ENCODE results near the gene REPIN1. TPM values are rescaled to one million over a fixed set of nuclear protein-coding genes. Genes with fewer than 3 reads are reported as not detected.
A peak's percentile ranks its signal among the peaks of the same experiment; 100 is the strongest.

REPIN1 gene
- total RNA-seq, 1 donor from 2014 or later: 86.0 TPM

DNA sequence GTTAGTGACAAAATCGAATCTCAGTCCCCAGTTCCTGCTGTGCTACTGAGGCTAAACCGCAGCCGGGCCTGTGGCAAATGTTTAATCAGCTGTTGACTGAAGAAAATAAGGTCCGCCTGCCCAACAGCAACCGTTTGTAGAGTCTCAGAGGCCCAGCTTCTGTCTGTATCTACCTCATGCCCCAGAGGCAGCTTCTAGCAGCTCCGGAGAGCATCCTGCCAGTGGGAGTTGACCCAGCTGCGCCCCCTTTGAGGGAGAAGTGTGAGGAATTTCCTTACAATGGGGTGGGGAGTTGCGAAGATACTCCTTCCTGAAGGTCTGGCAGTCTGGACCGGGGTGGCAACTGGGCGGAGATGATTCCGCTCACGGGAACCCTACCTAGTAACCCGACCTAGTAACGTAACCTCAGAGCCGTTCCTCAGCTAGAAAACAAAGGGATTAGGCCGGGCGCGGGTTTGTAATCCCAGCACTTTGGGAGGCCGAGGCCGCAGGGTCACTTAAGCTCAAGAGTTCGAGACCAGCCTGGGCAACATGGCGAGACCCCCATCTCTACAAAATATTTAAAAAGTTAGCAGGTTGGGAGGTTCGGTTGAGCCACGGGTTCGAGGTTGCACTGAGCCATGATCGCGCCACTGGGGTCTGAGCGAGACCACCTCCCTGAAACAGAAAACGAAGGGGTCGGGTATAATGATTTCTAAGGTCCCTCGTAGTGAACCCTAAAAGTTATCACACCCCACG is 9.7 kb downstream of the REPIN1 start:
- DNase-seq (no peak), ATAC-seq (peak; percentile 34 to 49)
- Histone ChIP-seq H3K9me3 (no peaks in the 10 kb centered on the region), H3K27me3 (ENCODE audit: low read depth) (no peaks in the 10 kb centered on the region), H3K4me3 (peak overlapping the region; percentile 96), H3K27ac (peak overlapping the region; percentile 91), H3K36me3 (peaks cover 14% of the 10 kb centered on the region), H3K4me1 (peaks cover 34% of the 10 kb centered on the region)
- TF ChIP-seq, protein P1, sequence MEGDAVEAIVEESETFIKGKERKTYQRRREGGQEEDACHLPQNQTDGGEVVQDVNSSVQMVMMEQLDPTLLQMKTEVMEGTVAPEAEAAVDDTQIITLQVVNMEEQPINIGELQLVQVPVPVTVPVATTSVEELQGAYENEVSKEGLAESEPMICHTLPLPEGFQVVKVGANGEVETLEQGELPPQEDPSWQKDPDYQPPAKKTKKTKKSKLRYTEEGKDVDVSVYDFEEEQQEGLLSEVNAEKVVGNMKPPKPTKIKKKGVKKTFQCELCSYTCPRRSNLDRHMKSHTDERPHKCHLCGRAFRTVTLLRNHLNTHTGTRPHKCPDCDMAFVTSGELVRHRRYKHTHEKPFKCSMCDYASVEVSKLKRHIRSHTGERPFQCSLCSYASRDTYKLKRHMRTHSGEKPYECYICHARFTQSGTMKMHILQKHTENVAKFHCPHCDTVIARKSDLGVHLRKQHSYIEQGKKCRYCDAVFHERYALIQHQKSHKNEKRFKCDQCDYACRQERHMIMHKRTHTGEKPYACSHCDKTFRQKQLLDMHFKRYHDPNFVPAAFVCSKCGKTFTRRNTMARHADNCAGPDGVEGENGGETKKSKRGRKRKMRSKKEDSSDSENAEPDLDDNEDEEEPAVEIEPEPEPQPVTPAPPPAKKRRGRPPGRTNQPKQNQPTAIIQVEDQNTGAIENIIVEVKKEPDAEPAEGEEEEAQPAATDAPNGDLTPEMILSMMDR (IDR thresholded peaks at IDR 0.05): peak; percentile 18
- intact Hi-C loops (cut with DNase I): no loop called here

DNA sequence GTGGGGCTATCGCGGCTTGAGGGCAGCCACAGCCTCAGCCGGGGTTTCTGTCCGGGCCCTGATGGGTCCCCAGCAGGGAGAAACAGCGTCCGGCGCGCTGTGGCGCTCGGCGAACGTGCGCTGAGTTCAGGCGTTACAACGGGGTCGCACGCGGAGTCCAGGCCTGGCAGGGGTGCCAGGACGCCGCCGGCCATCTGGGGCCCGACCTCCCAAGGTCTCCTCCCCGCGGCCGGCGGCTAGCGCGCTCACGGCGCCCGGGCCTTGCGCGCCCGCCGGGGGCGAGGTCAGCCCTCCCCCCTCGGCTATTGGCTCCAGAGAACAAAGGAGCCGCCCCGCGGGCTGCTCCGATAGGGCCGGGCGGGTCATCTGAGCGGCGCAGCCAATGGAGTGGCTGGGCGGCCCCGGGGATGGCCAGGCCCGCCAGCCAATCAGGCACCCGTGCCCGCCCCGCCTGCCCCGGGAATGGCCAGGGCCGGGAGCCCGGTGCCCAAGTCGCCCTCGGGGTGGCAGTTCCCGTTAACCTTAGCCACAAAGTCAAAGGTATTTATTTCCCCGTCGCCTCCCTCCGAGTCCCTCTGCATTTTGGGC is 10.3 kb downstream of the REPIN1 start, which contains the start of gene ZNF775:
Gene ZNF775, plus strand, starts transcription at position 478 of the 588 bp plus-strand sequence. CDS start 9,141 bp downstream, outside the sequence.
- ATAC-seq: peak; percentile 98 to 99
- intact Hi-C loops (cut with DNase I): no loop called here

DNA sequence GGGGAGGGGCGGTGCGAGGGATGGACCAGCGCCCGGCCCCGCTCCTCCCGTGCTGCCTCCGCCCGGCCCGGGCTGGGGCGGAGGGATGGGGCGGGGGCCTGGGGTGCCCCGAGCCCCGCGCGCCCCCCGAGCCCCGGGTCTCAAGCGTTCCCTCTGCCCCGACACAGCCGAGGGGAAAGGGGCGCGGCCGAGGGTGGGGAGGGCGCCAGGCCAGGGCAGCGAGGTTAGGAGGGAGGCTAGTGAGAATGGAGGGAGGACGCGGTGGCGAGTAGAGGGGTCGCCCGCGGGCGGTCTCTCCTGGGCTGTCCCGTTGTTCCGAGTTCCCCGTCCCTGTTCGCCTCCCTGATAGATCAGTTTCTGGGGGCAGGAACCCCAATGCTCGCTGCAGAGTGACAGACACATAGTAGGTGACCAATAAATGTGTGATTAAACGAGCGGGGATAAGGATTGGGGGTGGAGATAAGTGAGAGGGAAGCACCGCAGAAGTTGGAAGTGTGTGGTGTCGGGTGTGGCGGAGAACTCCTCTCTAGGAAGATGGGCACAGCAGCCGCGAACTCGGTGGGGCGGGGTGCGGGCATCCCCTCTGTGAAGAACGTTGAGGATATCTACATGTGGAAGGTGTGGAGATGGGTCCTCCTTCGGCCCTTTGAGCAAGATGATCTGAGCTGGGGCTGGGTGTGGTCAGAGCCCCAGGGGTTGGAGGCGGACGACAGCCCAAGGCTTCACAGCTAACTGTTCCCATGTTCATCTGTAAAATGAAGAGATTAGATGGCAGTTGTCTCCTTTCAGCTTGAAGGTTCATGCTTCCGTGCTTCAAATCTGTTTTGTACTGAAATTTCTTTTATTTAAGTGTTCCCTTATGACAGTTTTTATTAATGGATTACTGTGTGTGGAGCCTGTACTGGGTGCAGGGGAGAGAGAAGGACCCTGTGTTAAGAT is 11.1 kb downstream of the REPIN1 start:
- peak overlapping the region; percentile 96 for H3K4me3 ChIP-seq
- TF ChIP-seq, protein P1 (IDR thresholded peaks at IDR 0.05): no peak
- peak overlapping the region; percentile 91 for H3K27ac ChIP-seq
- intact Hi-C loops (cut with DNase I): no loop called here
- peaks cover 28% of the 10 kb centered on the region for H3K4me1 ChIP-seq
- DNase-seq (no peak), ATAC-seq (peak in 1 of 2 donors; percentile 1)
- H3K27me3 ChIP-seq (ENCODE audit: low read depth): no peaks in the 10 kb centered on the region
- H3K36me3 ChIP-seq: peaks cover under 1% of the 10 kb centered on the region
- no peaks in the 10 kb centered on the region for H3K9me3 ChIP-seq

More for the DNA sequence above, 10.3 kb downstream of the REPIN1 start, which contains the start of gene ZNF775:
- peak; percentile 98 for DNase-seq
- TF ChIP-seq, protein P1 (IDR thresholded peaks at IDR 0.05): no peak
- Histone ChIP-seq H3K27me3 (ENCODE audit: low read depth) (no peaks in the 10 kb centered on the region), H3K4me1 (peaks cover 28% of the 10 kb centered on the region), H3K36me3 (peaks cover 8% of the 10 kb centered on the region), H3K27ac (peak within 1 kb of the TSS; percentile 91), H3K9me3 (no peaks in the 10 kb centered on the region), H3K4me3 (peak within 1 kb of the TSS; percentile 96)

DNA sequence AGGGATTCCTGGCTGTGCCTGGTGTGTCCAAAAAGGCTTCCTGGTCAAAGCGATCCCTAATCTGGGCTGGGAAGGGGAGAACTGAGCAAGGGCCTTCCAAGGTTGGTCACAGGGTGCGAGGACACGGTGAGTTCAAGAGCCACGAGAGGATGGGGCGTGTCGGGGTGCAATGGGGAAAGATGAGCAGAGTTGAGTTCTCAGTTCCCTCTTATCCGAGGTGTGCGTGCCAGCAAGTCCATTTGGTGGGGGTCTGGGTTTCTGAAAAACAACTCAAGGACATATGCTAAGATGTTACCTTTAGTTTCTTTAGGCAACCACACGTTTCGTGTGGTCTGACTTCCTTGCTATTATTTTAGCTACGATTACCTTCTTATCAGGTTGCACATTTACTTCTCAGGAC is 11.8 kb downstream of the REPIN1 start:
- Histone ChIP-seq H3K4me3 (no peak overlapping the region), H3K27me3 (ENCODE audit: low read depth) (no peaks in the 10 kb centered on the region), H3K36me3 (no peaks in the 10 kb centered on the region), H3K4me1 (peaks cover 26% of the 10 kb centered on the region), H3K9me3 (no peaks in the 10 kb centered on the region), H3K27ac (no peak overlapping the region)
- TF ChIP-seq, protein P1 (IDR thresholded peaks at IDR 0.05): no peak
- intact Hi-C loops (cut with DNase I): no loop called here
- ATAC-seq (no peak), DNase-seq (no peak)

- ATAC-seq: no peak
Measured at GRCh38 chr7:150381096-150381495, 12.5 kb downstream of the REPIN1 start.

More at GRCh38 chr7:150381096-150381495, 12.5 kb downstream of the REPIN1 start:
- Histone ChIP-seq H3K4me3 (no peak overlapping the region), H3K9me3 (no peaks in the 10 kb centered on the region), H3K27me3 (ENCODE audit: low read depth) (no peaks in the 10 kb centered on the region), H3K4me1 (peaks cover 24% of the 10 kb centered on the region), H3K36me3 (no peaks in the 10 kb centered on the region), H3K27ac (no peak overlapping the region)
- DNase-seq: no peak
- intact Hi-C loops (cut with DNase I): no loop called here
- TF ChIP-seq, protein P1 (IDR thresholded peaks at IDR 0.05): no peak

Measured in lower lobe of right lung (tissue), 2 donors.